Measurements from ENCODE around the gene CXCL10.

CXCL10 gene

GRCh38 chr4:75997081-75997480, 26.2 kb downstream of the CXCL10 start:
- no peak for FAIRE-seq
- DNase-seq (ENCODE audit: low spot score): no peak

GRCh38 chr4:75995727-75996126, 27.6 kb downstream of the CXCL10 start:
- DNase-seq (ENCODE audit: low spot score) (peak; percentile 44), FAIRE-seq (no peak)

- FAIRE-seq (no peak), DNase-seq (ENCODE audit: low spot score) (no peak)
These were observed 30.8 kb downstream of the CXCL10 start for GRCh38 chr4:75992462-75992861.

- FAIRE-seq: no peak
- no peak for DNase-seq (ENCODE audit: low spot score)
These were observed 33.3 kb downstream of the CXCL10 start for GRCh38 chr4:75989846-75990528.

- FAIRE-seq (no peak), DNase-seq (ENCODE audit: low spot score) (no peak)
These were observed 38.2 kb downstream of the CXCL10 start for GRCh38 chr4:75985116-75985515.

GRCh38 chr4:75980576-75980975, 42.7 kb downstream of the CXCL10 start:
- FAIRE-seq (no peak), DNase-seq (ENCODE audit: low spot score) (no peak)

- FAIRE-seq (no peak), DNase-seq (ENCODE audit: low spot score) (no peak)
These were observed 47.1 kb downstream of the CXCL10 start for GRCh38 chr4:75976177-75976576.

GRCh38 chr4:75973766-75974165, 49.5 kb downstream of the CXCL10 start:
- no peak for FAIRE-seq
- no peak for DNase-seq (ENCODE audit: low spot score)

All from urothelium cell line (cell line).